ENCODE results near the gene BCAM.

BCAM gene

DNA sequence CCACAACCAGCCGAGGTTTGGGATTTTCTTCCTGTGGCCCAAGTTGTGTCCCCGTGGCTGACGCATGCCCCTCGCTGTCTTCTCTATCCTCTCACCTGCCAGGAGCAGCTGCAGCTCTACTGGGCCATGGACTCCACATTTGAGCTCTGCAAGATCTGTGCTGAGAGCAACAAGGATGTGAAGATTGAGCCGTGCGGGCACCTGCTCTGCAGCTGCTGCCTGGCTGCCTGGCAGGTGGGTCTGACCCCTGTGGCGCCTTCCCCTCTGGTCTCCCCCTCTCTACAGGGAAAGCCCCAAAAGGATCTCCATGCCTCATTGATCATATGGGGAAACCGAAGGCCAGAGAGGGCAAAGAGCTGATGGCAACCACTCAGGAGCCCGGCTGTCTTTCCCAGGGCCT is 16.6 kb upstream of the BCAM start:
- no peak for FAIRE-seq

GRCh38 chr19:44794610-44795009 is 14.3 kb upstream of the BCAM start:
- FAIRE-seq: no peak

DNA sequence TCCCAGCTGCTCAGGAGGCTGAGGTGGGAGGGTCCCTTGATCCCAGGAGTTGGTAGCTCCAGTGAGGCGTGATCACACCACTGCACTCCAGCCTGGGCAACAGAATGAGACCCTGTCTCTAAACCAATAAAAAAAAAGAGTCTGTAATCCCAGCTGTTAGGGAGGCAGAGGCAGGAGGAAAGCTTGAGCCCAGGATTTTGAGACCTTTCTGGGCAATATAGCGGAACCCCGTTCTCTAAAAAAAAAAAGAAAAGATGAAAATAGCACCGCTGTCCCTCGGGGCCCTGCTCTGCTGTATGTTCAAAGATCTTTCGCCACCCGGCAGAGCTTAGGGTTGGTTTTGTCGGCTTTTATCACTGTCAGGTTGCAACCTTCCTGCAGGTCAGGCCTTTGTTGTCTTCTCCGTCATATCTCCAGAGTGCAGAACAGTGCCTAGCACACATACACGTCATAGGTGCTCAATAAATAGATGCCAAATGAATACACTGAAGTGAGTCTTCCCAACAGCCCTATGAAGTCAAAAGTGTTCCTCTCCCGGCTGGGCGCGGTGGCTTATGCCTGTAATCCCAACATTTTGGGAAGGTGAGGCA is 13.4 kb upstream of the BCAM start:
- no peak for FAIRE-seq

DNA sequence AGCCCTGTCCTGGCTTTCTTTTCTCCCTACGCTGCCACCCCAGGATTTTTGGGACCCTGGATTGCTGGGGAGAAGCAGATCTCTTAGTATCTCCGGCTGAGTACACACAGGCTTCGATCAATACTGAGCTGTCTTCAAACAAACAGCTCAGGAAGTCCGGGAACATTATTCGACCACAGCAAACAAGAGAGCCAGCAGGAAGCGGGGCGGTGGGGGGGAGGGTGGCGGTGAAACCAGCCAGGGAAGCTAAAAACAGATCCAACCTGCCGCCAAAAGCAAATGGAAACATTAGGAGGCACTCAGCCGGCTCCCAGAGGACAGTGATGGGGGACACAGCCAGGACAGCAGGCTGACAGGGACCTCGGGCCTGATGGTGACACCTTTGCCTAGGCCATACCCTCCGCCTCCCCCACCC is 12.2 kb upstream of the BCAM start:
- no peak for FAIRE-seq

DNA sequence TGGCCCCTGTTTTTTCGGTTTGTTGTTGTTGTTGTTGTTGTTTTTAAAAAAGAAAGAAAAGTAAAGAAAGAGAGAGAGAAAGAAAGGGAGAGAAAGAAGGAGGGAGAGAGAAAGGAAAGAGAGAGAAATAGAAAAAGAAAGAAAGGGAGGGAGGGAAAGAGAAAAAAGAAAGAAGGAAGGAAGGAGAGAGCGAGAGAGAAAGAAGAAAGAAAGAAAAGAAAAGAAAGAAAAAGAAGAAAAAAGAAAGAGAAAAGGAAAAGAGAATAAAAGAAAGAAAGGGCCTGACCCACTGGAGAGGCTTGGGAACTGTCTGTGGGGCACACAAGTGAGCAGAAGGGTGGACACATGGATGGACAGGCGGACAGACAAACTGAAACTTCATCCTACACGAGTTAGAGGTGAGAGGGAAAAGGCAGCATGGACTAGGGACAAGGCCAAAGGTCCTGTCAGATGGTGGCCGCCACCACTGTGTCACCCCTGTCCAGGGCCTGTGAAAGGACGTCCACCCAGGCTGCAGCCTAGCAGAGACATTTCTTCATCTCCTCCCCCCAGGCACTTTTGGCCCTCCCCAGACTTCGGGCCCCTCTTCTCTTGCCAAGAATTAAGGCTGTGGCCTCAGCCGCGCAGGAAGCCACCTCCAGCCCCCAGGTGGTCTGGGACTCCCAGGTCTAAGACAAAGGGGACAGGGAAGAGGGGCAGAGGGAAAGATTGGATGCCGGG is 9.1 kb upstream of the BCAM start:
- FAIRE-seq: no peak

GRCh38 chr19:44800461-44800860 is 8.4 kb upstream of the BCAM start:
- FAIRE-seq: no peak

GRCh38 chr19:44803442-44804428 is 5.2 kb upstream of the BCAM start:
- no peak for FAIRE-seq

GRCh38 chr19:44806291-44806690 is 2.6 kb upstream of the BCAM start:
- no peak for FAIRE-seq

DNA sequence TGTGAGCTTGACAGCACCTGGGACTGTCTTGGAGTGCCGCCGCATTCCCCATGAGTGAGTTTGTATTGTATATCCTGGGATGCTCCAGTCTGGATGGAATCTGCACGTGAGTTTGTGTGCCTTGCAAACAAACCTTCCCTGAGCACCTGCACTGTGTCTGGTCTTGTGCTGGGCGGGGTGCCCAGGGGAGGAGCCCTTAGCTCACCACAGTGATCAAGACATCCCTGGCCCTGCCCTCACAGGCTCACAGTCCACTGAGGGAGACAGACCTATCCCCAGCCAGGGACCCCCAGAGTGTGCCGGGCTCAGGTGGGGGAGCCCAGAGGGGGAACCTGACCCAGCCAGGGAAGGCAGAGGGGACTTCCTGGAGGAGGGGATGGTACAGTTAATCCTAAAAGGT is 1.7 kb upstream of the BCAM start:
- FAIRE-seq: no peak

DNA sequence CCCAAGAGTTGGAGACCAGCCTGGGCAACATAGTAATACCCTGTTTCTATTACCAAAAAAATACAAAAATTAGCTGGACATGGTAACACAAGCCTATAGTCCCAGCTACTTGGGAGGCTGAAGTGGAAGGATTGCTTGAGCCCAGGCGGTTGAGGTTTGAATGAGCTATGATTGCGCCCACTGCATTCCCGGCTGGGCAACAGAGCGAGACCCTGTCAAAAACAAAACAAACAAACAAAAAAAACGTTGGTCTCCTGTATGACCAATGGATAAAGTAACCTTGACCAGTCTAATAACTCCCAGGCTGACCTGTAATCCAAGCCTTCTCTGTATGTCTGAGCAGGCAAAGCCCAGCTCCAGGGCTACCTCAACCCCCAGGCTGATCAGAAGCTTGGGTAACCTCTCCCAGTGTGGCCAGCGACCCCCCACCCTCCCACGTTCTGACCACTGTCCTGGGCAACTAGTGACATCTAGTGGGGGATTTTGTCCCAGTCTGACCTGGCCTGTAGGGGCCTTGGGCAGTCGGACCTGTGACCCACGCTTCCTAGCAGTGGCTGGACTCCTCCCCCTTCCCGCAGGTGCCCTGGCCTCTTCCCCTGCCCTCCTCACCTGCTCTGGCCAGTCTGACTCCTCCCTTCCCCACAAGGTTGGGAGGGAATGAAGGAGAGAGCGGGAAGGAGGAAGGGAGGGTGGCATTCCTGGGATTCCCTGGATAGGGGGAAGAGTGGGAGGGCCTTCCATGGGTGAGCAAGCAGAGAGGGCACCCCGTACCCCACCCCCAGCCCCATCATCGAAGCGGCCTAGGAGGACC is 1.0 kb upstream of the BCAM start:
- FAIRE-seq: no peak

- no peak for FAIRE-seq
Observed at GRCh38 chr19:44809577-44810233, 802 bp downstream of the BCAM start.

- no peak for FAIRE-seq
Observed at GRCh38 chr19:44810234-44811121, 1.6 kb downstream of the BCAM start.

DNA sequence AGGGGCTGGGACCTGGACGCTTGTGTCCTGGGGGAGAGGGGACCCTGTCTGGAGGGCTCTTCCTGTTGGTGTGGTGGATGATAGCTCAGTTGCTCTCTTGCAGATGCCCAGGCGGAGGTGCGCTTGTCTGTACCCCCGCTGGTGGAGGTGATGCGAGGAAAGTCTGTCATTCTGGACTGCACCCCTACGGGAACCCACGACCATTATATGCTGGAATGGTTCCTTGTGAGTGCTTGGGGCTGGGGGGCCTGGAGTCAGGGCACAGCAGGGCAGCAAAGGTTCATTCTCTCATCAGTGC is 2.2 kb downstream of the BCAM start:
- FAIRE-seq: no peak

- no peak for FAIRE-seq
Observed at GRCh38 chr19:44812142-44812718, 3.3 kb downstream of the BCAM start.

- no peak for FAIRE-seq
Observed at GRCh38 chr19:44813070-44813840, 4.4 kb downstream of the BCAM start.

- FAIRE-seq: no peak
Observed at GRCh38 chr19:44813841-44814470, 5.1 kb downstream of the BCAM start.

DNA sequence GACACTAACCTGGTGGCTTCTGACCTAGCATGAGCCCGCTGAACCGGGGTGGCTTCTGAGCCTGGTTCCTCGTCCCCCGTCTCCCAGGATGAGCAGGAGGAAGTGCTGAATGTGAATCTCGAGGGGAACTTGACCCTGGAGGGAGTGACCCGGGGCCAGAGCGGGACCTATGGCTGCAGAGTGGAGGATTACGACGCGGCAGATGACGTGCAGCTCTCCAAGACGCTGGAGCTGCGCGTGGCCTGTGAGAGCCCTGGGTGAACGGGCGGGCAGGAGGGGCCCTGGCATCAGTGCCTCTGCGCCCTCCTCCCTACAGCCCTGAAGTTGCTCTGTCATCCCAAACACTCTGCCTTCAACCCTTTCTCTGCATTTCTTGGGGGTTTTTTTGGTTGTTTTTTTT is 5.6 kb downstream of the BCAM start:
- FAIRE-seq: no peak

- no peak for FAIRE-seq
Observed at GRCh38 chr19:44816301-44816700, 7.4 kb downstream of the BCAM start.

- no peak for FAIRE-seq
Observed at GRCh38 chr19:44817725-44818465, 9.0 kb downstream of the BCAM start.
